T-helper 2 cell treated with Interferon-gamma antibody and Interleukin-4, amounts not matched to agents 100 ng/mL and 5 ng/mL, for 36 hours (primary cell): Measurements from ENCODE around the gene LY86. TPM values are rescaled to one million over a fixed set of nuclear protein-coding genes. Genes with fewer than 3 reads are reported as not detected.

Experiments
- intact Hi-C: fragments of 100-400 bp; cut with micrococcal nuclease; formaldehyde crosslinking; loops from one replicate; pipeline ENCODE4 v1.15.1; 2023
- total RNA-seq: library from RNA; stranded (reverse); gene quantifications from 2 replicates; pipeline ENCODE4 v1.2.3, GENCODE V29; 2022

The LY86 gene
- 4.6 and 5.1 TPM in 2 replicates for total RNA-seq

- intact Hi-C loops: loop anchor here (2.0 kb wide), 2 partner anchors 27 to 67 kb away; no protein-coding TSS in a partner anchor
Observed at GRCh38 chr6:6588064-6588923, at the start of gene LY86. TSS of gene LY86 (plus strand) at chr6:6588720. CDS start at chr6:6588735, 15 bp downstream.

DNA sequence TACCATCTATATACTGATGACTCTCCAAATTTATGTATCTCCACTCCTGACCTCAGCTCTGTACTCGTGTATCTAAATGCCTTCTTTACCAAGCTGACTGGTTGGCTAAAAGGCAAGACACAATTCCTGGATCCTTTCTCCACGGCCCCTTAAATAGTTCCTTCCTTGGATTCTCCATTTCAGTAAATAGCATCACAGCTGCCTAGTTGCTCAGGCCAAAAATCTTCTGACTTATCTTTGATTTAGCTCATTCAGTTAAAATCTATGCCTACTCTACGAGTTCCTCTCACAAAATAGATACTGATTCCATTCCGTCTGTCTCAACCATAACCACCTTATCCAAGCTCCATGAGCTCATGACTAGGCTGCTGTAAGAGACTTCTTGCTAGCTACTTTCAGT, 49.5 kb upstream of the LY86 start:
- intact Hi-C loops: no loop called here

DNA sequence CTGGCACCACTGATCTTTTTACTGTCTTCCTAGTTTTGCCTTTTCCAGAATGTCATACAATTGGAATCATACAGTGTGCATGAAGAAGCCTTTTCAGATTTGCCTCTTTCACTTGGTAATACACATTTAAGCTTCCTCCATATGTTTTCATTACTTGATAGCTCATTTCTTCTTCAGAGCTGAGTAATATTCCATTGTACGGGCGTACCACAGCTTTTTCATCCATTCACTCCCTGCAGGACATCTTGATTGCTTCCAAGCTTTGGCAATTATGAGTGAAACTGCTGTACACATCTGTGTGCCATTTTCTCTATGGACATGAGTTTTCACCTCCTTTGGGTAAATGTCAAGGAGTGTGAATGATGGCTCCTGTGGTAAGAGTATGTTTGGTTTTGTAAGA, 46.2 kb upstream of the LY86 start:
- intact Hi-C loops: no loop called here

- intact Hi-C loops: no loop called here
Observed at GRCh38 chr6:6543181-6543879, 45.2 kb upstream of the LY86 start.

- intact Hi-C loops: no loop called here
Observed at GRCh38 chr6:6545616-6546317, 42.8 kb upstream of the LY86 start.

- intact Hi-C loops: loop anchor here (1.0 kb wide), 1 partner anchor 489 kb away; no protein-coding TSS in a partner anchor
Observed at GRCh38 chr6:6546318-6547109, 42.0 kb upstream of the LY86 start.

DNA sequence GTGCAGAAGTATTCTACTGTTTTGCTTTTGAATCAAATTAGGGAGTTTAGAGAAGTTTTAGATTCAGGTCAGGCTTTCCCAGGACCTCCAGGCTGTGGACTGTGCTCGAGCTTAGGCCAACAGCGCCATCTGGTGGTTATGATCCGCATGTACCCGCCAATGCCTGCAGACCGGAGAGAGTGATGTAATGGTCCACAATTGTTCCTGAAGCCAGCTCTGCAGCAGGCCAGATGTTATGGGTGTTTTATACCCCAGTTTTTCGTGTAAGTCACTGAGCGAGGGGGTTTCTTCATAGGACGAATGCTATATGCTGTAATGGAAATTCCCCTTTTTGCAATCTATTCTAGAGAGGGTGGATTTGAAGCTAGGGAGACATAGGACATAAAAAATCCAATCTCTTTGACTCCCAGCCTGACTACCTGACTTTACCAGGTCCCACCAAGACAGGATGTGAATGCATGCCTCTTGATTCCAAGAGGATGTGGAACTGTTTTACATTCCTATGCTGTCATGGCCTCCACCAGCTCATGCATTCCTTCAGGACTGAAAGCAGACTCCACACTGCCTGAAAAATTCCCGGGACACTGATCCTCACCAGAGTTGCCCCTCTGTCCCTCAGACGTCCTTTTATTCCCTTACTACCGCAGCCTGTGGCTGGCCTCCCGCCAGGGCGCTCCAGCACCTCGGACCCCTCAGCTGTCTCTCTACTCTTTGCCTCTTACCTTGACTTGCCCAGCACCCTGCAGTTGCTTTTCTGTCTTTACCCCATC, 41.2 kb upstream of the LY86 start:
- intact Hi-C loops: loop anchor here (1.0 kb wide), 1 partner anchor 490 kb away; no protein-coding TSS in a partner anchor

- intact Hi-C loops: loop anchor here (2.0 to 5.0 kb wide), 3 partner anchors 56 to 121 kb away; no protein-coding TSS in a partner anchor
Observed at GRCh38 chr6:6556161-6556737, 32.3 kb upstream of the LY86 start.

DNA sequence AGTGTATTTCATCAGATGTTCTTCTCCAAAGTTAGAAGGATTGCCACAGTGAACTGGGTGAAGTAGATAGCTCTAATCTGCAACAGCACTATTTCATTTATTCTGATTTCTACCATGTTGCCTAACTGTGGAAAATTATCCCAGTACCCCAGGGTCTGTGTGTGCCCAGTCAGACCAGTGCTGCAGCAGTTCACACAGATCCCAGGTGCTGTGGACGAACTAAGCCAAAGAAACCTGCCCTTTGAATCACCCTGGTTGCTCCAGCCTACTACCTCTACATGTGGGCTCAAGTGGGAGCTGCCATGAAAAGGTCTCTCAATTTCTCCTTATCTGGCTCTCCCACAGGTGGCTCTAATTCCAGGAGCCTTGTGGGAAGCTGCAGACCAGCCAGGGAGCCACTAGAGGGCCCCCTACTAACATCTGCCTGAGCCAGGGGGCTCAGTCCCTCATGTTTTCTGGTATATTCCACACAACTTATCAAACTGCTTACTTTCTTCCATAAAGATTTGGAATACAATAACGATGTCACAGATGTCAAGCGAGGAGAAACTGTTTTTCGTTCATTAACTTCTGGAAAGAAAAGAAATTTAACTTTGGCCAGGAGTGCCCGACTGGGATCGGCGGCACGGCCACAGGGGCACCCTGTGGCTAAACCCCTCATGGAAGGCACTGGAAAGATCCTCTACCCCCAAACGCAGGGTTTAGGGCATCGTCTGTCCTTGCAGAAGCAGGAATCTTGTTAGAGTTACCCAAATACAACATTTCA, 31.6 kb upstream of the LY86 start:
- intact Hi-C loops: loop anchor here (2.0 to 5.0 kb wide), 3 partner anchors 55 to 120 kb away; no protein-coding TSS in a partner anchor

- intact Hi-C loops: loop anchor here (2.0 to 5.0 kb wide), 3 partner anchors 55 to 119 kb away; no protein-coding TSS in a partner anchor
Observed at GRCh38 chr6:6557504-6557839, 31.0 kb upstream of the LY86 start.

GRCh38 chr6:6557886-6558285, 30.6 kb upstream of the LY86 start:
- intact Hi-C loops: loop anchor here (2.0 to 5.0 kb wide), 3 partner anchors 54 to 119 kb away; no protein-coding TSS in a partner anchor

GRCh38 chr6:6559994-6560570, 28.4 kb upstream of the LY86 start:
- intact Hi-C loops: loop anchor here (5.0 kb wide), 2 partner anchors 52 to 97 kb away; no protein-coding TSS in a partner anchor

GRCh38 chr6:6560909-6561308, 27.6 kb upstream of the LY86 start:
- intact Hi-C loops: no loop called here

GRCh38 chr6:6564154-6564553, 24.4 kb upstream of the LY86 start:
- intact Hi-C loops: no loop called here

DNA sequence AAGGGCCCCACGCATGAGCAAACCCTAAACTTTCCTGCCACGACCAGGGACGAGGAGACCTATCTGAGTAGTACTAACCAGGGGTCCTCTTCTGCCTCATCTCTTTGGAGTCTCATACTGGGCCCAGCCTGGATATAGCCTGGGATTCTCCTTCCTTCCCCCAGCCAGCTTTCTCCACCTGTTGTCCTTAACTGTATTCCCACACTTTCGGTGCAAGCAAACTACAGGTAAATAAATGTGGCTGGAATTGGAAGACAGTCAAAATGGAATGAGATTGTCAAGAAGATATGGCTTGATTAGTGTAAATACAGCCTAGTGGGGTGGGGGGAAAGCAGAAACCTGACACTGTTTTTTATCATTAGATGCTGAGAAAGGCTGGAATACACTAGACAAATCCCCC, 23.5 kb upstream of the LY86 start:
- intact Hi-C loops: no loop called here

- intact Hi-C loops: no loop called here
Observed at GRCh38 chr6:6565488-6565887, 23.0 kb upstream of the LY86 start.

DNA sequence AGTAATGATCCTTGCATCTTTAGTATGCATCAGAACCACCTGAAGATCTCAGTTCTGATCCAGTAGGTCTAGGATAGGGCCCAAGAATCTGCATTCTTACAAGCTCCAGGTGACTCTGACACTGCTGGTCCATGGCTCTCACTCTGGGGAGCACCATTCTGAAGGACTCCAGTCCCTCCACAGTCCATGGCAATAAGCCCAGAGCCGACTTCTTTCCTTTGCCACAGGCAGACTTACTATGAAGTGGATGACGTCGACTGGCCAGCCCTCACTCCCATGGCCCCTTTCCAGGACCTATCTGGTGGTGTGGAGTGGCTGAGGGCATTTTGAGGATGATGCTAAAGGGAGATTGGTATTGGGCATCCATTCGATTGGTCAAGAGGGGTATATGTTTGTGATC, 21.8 kb upstream of the LY86 start:
- intact Hi-C loops: no loop called here

- intact Hi-C loops: no loop called here
Observed at GRCh38 chr6:6569096-6569810, 19.3 kb upstream of the LY86 start.
